PC-9 (cell line): Measurements from ENCODE around the gene KPRP. TPM values are rescaled to one million over a fixed set of nuclear protein-coding genes. Genes with fewer than 3 reads are reported as not detected.

Experiments
- Bru-seq: library from RNA; stranded (reverse); fragments of 400-500 nt; gene quantifications from one replicate; lab custom pipeline; 2021; lab: Mats Ljungman, UMichigan
- BruChase-seq, 2 experiments: library from RNA; stranded (reverse); fragments of 400-500 nt; gene quantifications; one replicate each; lab custom pipeline; 2021; lab: Mats Ljungman, UMichigan
- BruUV-seq: library from RNA; stranded (reverse); fragments of 400-500 nt; replicated peaks from 2 replicates; lab custom pipeline; 2021; lab: Mats Ljungman, UMichigan
- CTCF ChIA-PET: fragments of 300-600 bp; sonication (Branson Sonifier 250); formaldehyde crosslinking; loops from one replicate; lab custom pipeline; 2022; ENCODE audit warnings: antibody characterized with exemption; lab: Charles Lee
- POLR2A ChIA-PET: fragments of 300-600 bp; sonication (Branson Sonifier 250); formaldehyde crosslinking; loops from one replicate; lab custom pipeline; 2022; ENCODE audit warnings: antibody characterized with exemption; ENCODE audit not compliant: unreplicated experiment; lab: Charles Lee
- DNase-seq, 2 experiments: peaks; one replicate each; pipeline versions ENCODE4 v3.0.0 to v3.0.0-alpha.2; 2015 to 2022; ENCODE audit warnings: mixed read lengths in 1 of 2
- H2AFZ ChIP-seq: fragments of 200-600 bp; sonication (generic); 2 replicates; pipeline ENCODE4 v1.8.1; 2017; ENCODE audit warnings: antibody characterized with exemption
- H3F3A ChIP-seq: fragments of 200-600 bp; sonication (generic); 2 replicates; pipeline ENCODE4 v1.8.1; 2017; ENCODE audit warnings: antibody characterized with exemption, mild to moderate bottlenecking, low read depth; ENCODE audit not compliant: insufficient read depth
- H3K27ac ChIP-seq: fragments of 200-600 bp; sonication (generic); 2 replicates; pipeline ENCODE4 v1.6.1; 2016; ENCODE audit warnings: mixed run types
- H3K27me3 ChIP-seq: fragments of 200-600 bp; sonication (generic); 2 replicates; pipeline ENCODE4 v1.6.1; 2016; ENCODE audit warnings: low read depth, mixed run types; ENCODE audit not compliant: insufficient read depth
- H3K36me3 ChIP-seq: fragments of 200-600 bp; sonication (generic); 2 replicates; pipeline ENCODE4 v1.6.1; 2016; ENCODE audit warnings: low read depth, mixed run types
- H3K4me1 ChIP-seq: fragments of 200-600 bp; sonication (generic); replicated peaks from 2 replicates; pipeline ENCODE4 v1.6.1; 2016; ENCODE audit warnings: mixed run types; ENCODE audit not compliant: insufficient read depth
- H3K4me2 ChIP-seq: fragments of 200-600 bp; sonication (generic); 2 replicates; pipeline ENCODE4 v1.6.1; 2017; ENCODE audit warnings: mixed run types
- H3K4me3 ChIP-seq: fragments of 200-600 bp; sonication (generic); 2 replicates; pipeline ENCODE4 v1.6.1; 2016; ENCODE audit warnings: mixed run types
- H3K79me2 ChIP-seq: fragments of 200-600 bp; sonication (generic); 2 replicates; pipeline ENCODE4 v1.6.1; 2017; ENCODE audit warnings: low read depth, mixed run types
- H3K9me2 ChIP-seq: fragments of 200-600 bp; sonication (generic); 2 replicates; pipeline ENCODE4 v1.8.1; 2017; ENCODE audit warnings: mild to moderate bottlenecking; ENCODE audit not compliant: insufficient read depth
- H3K9me3 ChIP-seq: fragments of 200-600 bp; sonication (generic); 2 replicates; pipeline ENCODE4 v1.8.1; 2016; ENCODE audit warnings: low read depth; ENCODE audit not compliant: insufficient read depth
- H4K20me1 ChIP-seq: fragments of 200-600 bp; sonication (generic); 2 replicates; pipeline ENCODE4 v1.8.1; 2017; ENCODE audit not compliant: insufficient read depth
- CTCF ChIP-seq: fragments of 200-600 bp; sonication (generic); conservative IDR thresholded peaks from 2 replicates; pipeline ENCODE4 v1.6.1; 2017; ENCODE audit warnings: mixed run types, antibody characterized with exemption, mild to moderate bottlenecking, moderate library complexity
- EZH2 ChIP-seq: fragments of 200-600 bp; sonication (generic); IDR thresholded peaks from 2 replicates; pipeline ENCODE4 v1.8.0; 2017; ENCODE audit warnings: antibody characterized with exemption, low read depth
- intact Hi-C: fragments of 100-400 bp; cut with micrococcal nuclease; formaldehyde crosslinking; loops from one replicate; pipeline ENCODE4 v1.10.0; 2022; ENCODE audit not compliant: unreplicated experiment
- long read RNA-seq: library from polyadenylated mRNA; stranded (forward); transcript quantifications from one replicate; pipeline ENCODE4 v2.0.0, GENCODE V29; 2022
- total RNA-seq: library from RNA; stranded (reverse); gene quantifications from 2 replicates; pipeline ENCODE4 v1.2.3, GENCODE V29; 2021

KPRP gene, protein sequence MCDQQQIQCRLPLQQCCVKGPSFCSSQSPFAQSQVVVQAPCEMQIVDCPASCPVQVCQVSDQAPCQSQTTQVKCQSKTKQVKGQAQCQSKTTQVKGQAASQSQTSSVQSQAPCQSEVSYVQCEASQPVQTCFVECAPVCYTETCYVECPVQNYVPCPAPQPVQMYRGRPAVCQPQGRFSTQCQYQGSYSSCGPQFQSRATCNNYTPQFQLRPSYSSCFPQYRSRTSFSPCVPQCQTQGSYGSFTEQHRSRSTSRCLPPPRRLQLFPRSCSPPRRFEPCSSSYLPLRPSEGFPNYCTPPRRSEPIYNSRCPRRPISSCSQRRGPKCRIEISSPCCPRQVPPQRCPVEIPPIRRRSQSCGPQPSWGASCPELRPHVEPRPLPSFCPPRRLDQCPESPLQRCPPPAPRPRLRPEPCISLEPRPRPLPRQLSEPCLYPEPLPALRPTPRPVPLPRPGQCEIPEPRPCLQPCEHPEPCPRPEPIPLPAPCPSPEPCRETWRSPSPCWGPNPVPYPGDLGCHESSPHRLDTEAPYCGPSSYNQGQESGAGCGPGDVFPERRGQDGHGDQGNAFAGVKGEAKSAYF
- total RNA-seq (not detected in 2 replicates), Bru-seq, nascent RNA (not detected), BruChase-seq, experiment 1, labeled RNA remaining after a 2-hour chase (not detected), BruChase-seq, experiment 2, labeled RNA remaining after a 6-hour chase (not detected)
- long read RNA-seq, result 0 reads

- ChIA-PET POLR2A (no interaction called here), CTCF (no interaction called here)
- H3K9me3 ChIP-seq, result no peaks in the 10 kb centered on the region
- no peak within 1 kb of the TSS for H2AFZ ChIP-seq
- BruUV-seq, result no TSS peak
- no peaks in the 10 kb centered on the region for H3K36me3 ChIP-seq
- TF ChIP-seq CTCF, result no peak
- TF ChIP-seq EZH2, result no peak
- H3K79me2 ChIP-seq, result no peaks in the 10 kb centered on the region
- H3F3A ChIP-seq, result no peaks in the 10 kb centered on the region
- peaks cover 57% of the 10 kb centered on the region for H3K27me3 ChIP-seq
- intact Hi-C loops, result no loop called here
- H3K4me2 ChIP-seq, result no peak within 1 kb of the TSS
- H4K20me1 ChIP-seq, result no peaks in the 10 kb centered on the region
- no peak within 1 kb of the TSS for H3K4me3 ChIP-seq
- no peak for DNase-seq
- H3K4me1 ChIP-seq, result no peaks in the 10 kb centered on the region
- no peaks in the 10 kb centered on the region for H3K9me2 ChIP-seq
- H3K27ac ChIP-seq, result no peak within 1 kb of the TSS
Observed at GRCh38 chr1:152757747-152758146, at the start of gene KPRP. TSS of gene KPRP (plus strand) at chr1:152758025. CDS start at chr1:152759589, 1,564 bp downstream.

DNA sequence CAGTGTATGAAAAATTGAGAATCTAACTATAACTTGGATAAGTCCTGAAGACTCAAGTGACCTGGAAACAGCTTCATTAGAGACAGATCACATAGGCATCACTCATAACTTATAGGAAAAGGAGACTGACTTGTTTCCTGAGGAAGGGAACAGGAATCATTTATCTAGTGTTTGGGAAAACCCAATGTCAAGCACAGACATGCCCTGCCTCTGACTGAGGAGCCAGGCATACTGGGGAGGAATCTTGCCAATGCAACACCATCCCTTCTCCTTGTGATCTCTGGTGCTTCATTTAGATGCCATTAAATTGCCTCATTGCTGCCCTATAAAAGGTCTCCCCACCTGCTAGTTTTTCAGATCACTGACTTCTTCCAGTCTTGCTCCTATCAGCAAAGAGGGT is 39.6 kb upstream of the KPRP start:
- H3K9me3 ChIP-seq, result no peaks in the 10 kb centered on the region
- no peak overlapping the region for H3K4me3 ChIP-seq
- H4K20me1 ChIP-seq, result no peaks in the 10 kb centered on the region
- H3K27me3 ChIP-seq, result peaks cover 12% of the 10 kb centered on the region; the same call in 1 of the 2 replicates
- CTCF ChIA-PET, result no interaction called here
- no peaks in the 10 kb centered on the region for H3K79me2 ChIP-seq
- no peaks in the 10 kb centered on the region for H3K9me2 ChIP-seq
- intact Hi-C loops, result no loop called here
- POLR2A ChIA-PET, result no interaction called here
- no peaks in the 10 kb centered on the region for H3K4me1 ChIP-seq
- no peak overlapping the region for H3K27ac ChIP-seq
- no TSS peak for BruUV-seq
- H2AFZ ChIP-seq, result no peak overlapping the region
- no peak for TF ChIP-seq EZH2
- TF ChIP-seq CTCF, result no peak
- no peaks in the 10 kb centered on the region for H3K36me3 ChIP-seq
- no peak overlapping the region for H3K4me2 ChIP-seq
- H3F3A ChIP-seq, result no peaks in the 10 kb centered on the region
- no peak for DNase-seq

DNA sequence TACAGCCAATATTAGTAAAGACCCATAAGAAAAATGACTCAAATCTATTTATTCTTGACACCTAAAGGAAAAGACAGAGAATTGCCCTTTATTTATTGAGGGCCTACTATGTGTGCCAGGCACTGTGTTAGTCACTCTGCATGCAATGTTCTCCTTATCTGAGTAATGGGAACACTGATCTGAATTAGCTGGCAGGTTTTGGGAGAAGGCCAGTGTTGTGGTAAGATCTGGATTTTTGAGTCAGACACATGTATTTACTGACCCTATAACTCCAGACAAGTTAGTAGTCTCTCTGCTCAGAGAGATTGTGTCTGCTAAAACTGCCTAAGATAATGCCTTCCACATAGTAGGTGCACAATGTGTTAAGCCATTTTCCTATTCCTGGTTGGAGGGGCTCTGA is 32.6 kb upstream of the KPRP start:
- ChIA-PET POLR2A (no interaction called here), CTCF (no interaction called here)
- Histone ChIP-seq H3K9me3 (no peaks in the 10 kb centered on the region), H3F3A (no peaks in the 10 kb centered on the region), H3K4me1 (no peaks in the 10 kb centered on the region), H3K27ac (no peak overlapping the region), H3K9me2 (no peaks in the 10 kb centered on the region), H3K4me2 (no peak overlapping the region), H2AFZ (no peak overlapping the region), H3K27me3 (peaks cover 37% of the 10 kb centered on the region), H3K36me3 (no peaks in the 10 kb centered on the region), H4K20me1 (no peaks in the 10 kb centered on the region), H3K4me3 (no peak overlapping the region), H3K79me2 (no peaks in the 10 kb centered on the region)
- no peak for TF ChIP-seq EZH2
- TF ChIP-seq CTCF, result no peak
- no TSS peak for BruUV-seq
- DNase-seq, result no peak
- intact Hi-C loops, result no loop called here
